OCI-LY7 (cell line): ENCODE data around the gene RAPGEF2.

Experiments used
- EZH2phosphoT487 ChIP-seq: fragments of 200-600 bp; sonication (generic); IDR thresholded peaks from 2 replicates; pipeline ENCODE4 v1.6.1; 2018; ENCODE audit warnings: low read depth, borderline replicate concordance, mild to moderate bottlenecking, mixed run types, antibody characterized with exemption, low read length, moderate library complexity, mixed read lengths
- TF ChIP-seq, protein P1 (sequence below): fragments of 200-600 bp; sonication (generic); conservative IDR thresholded peaks from 2 replicates; pipeline ENCODE4 v1.5.1; 2014; ENCODE audit warnings: mild to moderate bottlenecking, antibody characterized with exemption, low read length, moderate library complexity, mixed read lengths

DNA sequence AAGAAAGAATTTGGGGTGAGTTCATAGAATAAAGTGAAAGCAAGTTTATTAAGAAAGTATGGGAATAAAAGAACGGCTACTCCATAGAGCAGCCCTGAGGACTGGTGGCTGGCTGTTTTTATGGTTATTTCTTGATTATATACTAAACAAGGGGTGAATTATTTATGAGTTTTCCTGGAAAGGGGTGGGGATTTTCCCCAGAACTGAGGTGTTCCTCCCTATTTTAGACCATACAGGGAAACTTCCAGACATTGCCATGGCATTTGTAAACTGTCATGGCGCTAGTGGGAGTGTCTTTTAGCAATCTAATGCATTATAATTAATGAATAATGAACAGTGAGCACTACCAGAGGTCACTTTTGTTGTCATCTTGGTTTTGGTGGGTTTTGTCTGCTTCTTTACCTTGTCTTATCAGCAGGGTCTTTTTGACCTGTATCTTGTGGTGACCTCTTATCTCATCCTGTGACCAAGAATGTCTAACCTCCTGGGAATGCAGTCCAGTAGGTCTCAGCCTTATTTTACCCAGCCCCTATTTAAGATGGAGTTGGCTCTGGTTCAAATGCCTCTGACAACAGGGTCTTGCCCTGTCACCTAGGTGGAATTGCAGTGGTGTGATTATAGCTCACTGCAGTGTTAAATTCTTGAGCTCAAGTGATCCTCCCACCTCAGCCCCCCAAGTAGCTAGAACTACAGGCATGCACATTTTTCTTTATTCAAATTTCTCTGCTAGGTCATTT is 27.1 kb downstream of the RAPGEF2 start:
- TF ChIP-seq, protein P1, sequence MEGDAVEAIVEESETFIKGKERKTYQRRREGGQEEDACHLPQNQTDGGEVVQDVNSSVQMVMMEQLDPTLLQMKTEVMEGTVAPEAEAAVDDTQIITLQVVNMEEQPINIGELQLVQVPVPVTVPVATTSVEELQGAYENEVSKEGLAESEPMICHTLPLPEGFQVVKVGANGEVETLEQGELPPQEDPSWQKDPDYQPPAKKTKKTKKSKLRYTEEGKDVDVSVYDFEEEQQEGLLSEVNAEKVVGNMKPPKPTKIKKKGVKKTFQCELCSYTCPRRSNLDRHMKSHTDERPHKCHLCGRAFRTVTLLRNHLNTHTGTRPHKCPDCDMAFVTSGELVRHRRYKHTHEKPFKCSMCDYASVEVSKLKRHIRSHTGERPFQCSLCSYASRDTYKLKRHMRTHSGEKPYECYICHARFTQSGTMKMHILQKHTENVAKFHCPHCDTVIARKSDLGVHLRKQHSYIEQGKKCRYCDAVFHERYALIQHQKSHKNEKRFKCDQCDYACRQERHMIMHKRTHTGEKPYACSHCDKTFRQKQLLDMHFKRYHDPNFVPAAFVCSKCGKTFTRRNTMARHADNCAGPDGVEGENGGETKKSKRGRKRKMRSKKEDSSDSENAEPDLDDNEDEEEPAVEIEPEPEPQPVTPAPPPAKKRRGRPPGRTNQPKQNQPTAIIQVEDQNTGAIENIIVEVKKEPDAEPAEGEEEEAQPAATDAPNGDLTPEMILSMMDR: no peak
- no peak for TF ChIP-seq EZH2phosphoT487
